OCI-LY7 (cell line): ENCODE data around the gene SNCAIP. TPM values are rescaled to one million over a fixed set of nuclear protein-coding genes. Genes with fewer than 3 reads are reported as not detected.

Experiments
- BruUV-seq: library from RNA; stranded (reverse); fragments of 400-500 nt; replicated peaks from 2 replicates; lab custom pipeline; 2021; lab: Mats Ljungman, UMichigan
- CTCF ChIA-PET: fragments of 300-600 bp; sonication (Branson Sonifier 250); formaldehyde crosslinking; loops from one replicate; lab custom pipeline; 2022; ENCODE audit warnings: antibody characterized with exemption; ENCODE audit not compliant: unreplicated experiment; lab: Charles Lee
- POLR2A ChIA-PET: fragments of 300-600 bp; sonication (Branson Sonifier 250); formaldehyde crosslinking; loops from one replicate; lab custom pipeline; 2022; ENCODE audit warnings: antibody characterized with exemption; lab: Charles Lee
- DNase-seq: peaks from one replicate; pipeline ENCODE4 v3.0.0-alpha.2; 2015; ENCODE audit warnings: low spot score
- H2AFZ ChIP-seq: fragments of 200-600 bp; sonication (generic), shearing (Covaris generic); 2 replicates; pipeline ENCODE4 v1.6.1; 2014; ENCODE audit warnings: mild to moderate bottlenecking, antibody characterized with exemption, low read length, moderate library complexity
- H3K27ac ChIP-seq: fragments of 200-600 bp; sonication (generic); 2 replicates; pipeline ENCODE4 v1.5.1; 2014; ENCODE audit warnings: mixed run types, low read depth, mild to moderate bottlenecking, moderate library complexity, low read length, inconsistent platforms; ENCODE audit not compliant: poor library complexity, severe bottlenecking
- H3K36me3 ChIP-seq: fragments of 200-600 bp; sonication (generic); 2 replicates; pipeline ENCODE4 v1.6.1; 2014; ENCODE audit warnings: mild to moderate bottlenecking, antibody characterized with exemption, low read length, moderate library complexity, mixed read lengths; ENCODE audit not compliant: insufficient read depth
- H3K4me1 ChIP-seq: fragments of 200-600 bp; sonication (generic); 2 replicates; pipeline ENCODE4 v1.5.1; 2014; ENCODE audit warnings: mild to moderate bottlenecking, low read length; ENCODE audit not compliant: insufficient read depth, poor library complexity, severe bottlenecking
- H3K4me2 ChIP-seq: fragments of 200-600 bp; sonication (generic); 2 replicates; pipeline ENCODE4 v1.6.1; 2014; ENCODE audit warnings: mild to moderate bottlenecking, low read length
- H3K4me3 ChIP-seq: fragments of 200-600 bp; sonication (generic); 2 replicates; pipeline ENCODE4 v1.5.1; 2014; ENCODE audit warnings: mild to moderate bottlenecking, low read depth, low read length; ENCODE audit not compliant: poor library complexity, severe bottlenecking
- H3K79me2 ChIP-seq: fragments of 200-600 bp; sonication (generic); 2 replicates; pipeline ENCODE4 v1.6.1; 2016; ENCODE audit warnings: low read depth, mild to moderate bottlenecking, low read length, moderate library complexity, mixed read lengths; ENCODE audit not compliant: insufficient read depth
- H3K9me2 ChIP-seq: fragments of 200-600 bp; sonication (generic); 2 replicates; pipeline ENCODE4 v1.6.1; 2016; ENCODE audit warnings: mild to moderate bottlenecking, low read length, mixed read lengths; ENCODE audit not compliant: insufficient read depth
- H3K9me3 ChIP-seq: fragments of 200-600 bp; sonication (generic); 2 replicates; pipeline ENCODE4 v1.6.1; 2014; ENCODE audit warnings: mild to moderate bottlenecking, mixed run types, low read length, mixed read lengths
- H4K20me1 ChIP-seq: fragments of 200-600 bp; sonication (generic); 2 replicates; pipeline ENCODE4 v1.6.1; 2014; ENCODE audit warnings: mild to moderate bottlenecking, antibody characterized with exemption, low read length, moderate library complexity, mixed read lengths; ENCODE audit not compliant: insufficient read depth
- CTCF ChIP-seq: fragments of 200-600 bp; sonication (generic); conservative IDR thresholded peaks from 2 replicates; pipeline ENCODE4 v1.5.1; 2014; ENCODE audit warnings: mild to moderate bottlenecking, antibody characterized with exemption, low read length, moderate library complexity, mixed read lengths
- EZH2phosphoT487 ChIP-seq: fragments of 200-600 bp; sonication (generic); IDR thresholded peaks from 2 replicates; pipeline ENCODE4 v1.6.1; 2018; ENCODE audit warnings: low read depth, borderline replicate concordance, mild to moderate bottlenecking, mixed run types, antibody characterized with exemption, low read length, moderate library complexity, mixed read lengths
- intact Hi-C: fragments of 100-400 bp; cut with micrococcal nuclease; formaldehyde crosslinking; loops from one replicate; pipeline ENCODE4 v1.10.0; 2022; ENCODE audit not compliant: unreplicated experiment
- total RNA-seq, 2 experiments: library from RNA; depleted of rRNA in 1 of 2; stranded (reverse); fragments of >200 nt in 1 of 2; shearing (Covaris generic) in 1 of 2; gene quantifications; 2 replicates each; pipeline ENCODE4 v1.2.3, GENCODE V29; 2014 to 2022

Gene SNCAIP
- total RNA-seq, 2 experiments from 2014 or later, result not detected

DNA sequence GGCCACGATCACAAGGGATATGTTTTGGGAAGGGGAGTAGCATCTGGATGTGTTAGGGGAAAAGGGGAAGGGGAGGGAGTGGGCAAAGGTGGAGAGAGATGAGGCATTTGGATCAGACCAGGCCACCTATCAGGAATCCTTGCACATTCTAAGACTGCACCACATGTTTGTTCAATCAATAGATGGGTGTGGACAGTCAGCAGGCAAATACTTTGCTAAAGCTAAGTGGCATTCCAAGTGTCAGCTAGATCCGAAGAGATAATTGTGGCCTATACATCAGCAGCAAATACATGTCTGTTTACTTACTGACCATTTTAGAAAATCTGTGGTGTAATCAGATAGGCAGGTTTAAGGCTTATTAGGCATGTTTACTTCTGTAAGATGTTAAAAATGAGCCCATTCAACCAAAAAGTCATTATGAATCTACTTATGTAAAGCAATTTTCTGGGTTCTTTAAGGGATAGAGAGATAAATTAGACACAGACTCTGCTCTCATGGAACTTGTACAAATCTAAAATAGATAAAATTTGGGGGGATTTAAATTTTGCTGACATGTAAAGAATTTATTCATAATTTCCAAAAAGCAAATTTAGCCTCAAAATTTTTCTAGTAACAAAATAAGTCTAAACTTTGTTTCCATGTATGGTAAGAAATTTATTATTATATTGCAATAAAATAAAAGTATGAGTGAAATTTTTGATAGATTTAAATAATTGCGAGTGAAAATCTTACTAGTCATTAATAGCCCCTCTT is 107.3 kb downstream of the SNCAIP start:
- H3K27ac ChIP-seq, result no peak overlapping the region
- POLR2A ChIA-PET, result interaction anchor here (0.6 kb wide), 1 partner anchor 34 kb away, joined by 3 read pairs; no protein-coding TSS in a partner anchor
- H3K4me3 ChIP-seq, result no peak overlapping the region
- DNase-seq, result no peak
- no TSS peak for BruUV-seq
- CTCF ChIA-PET, result no interaction called here
- intact Hi-C loops, result no loop called here
- H3K36me3 ChIP-seq, result no peaks in the 10 kb centered on the region
- H3K9me3 ChIP-seq, result no peaks in the 10 kb centered on the region
- no peak overlapping the region for H3K4me2 ChIP-seq
- no peaks in the 10 kb centered on the region for H3K79me2 ChIP-seq
- H4K20me1 ChIP-seq, result no peaks in the 10 kb centered on the region
- TF ChIP-seq EZH2phosphoT487, result no peak
- no peak for TF ChIP-seq CTCF
- H2AFZ ChIP-seq, result no peak overlapping the region
- no peaks in the 10 kb centered on the region for H3K4me1 ChIP-seq
- no peaks in the 10 kb centered on the region for H3K9me2 ChIP-seq

DNA sequence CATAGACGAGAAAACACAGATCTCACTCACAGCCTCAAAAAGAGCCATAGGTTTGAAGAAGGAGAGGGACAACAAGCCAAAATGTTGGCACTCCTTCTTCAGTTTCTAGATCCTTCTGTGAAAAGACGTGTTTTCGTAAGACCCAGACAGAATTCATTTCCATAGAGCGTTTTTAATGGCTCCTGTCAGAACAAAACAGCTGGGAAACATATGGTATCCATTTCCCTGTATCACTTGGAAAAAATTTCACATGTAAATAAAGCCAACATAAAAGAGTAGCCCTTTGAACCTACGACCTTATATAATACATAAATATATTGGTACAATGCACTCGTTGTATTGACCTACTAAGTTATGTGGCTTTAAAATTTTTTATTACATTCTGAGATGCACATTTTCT is 108.1 kb downstream of the SNCAIP start:
- no peaks in the 10 kb centered on the region for H3K9me3 ChIP-seq
- TF ChIP-seq EZH2phosphoT487 (no peak), CTCF (no peak)
- no peaks in the 10 kb centered on the region for H3K79me2 ChIP-seq
- CTCF ChIA-PET, result no interaction called here
- H2AFZ ChIP-seq, result no peak overlapping the region
- H3K27ac ChIP-seq, result no peak overlapping the region
- no peaks in the 10 kb centered on the region for H3K9me2 ChIP-seq
- intact Hi-C loops, result no loop called here
- H3K4me2 ChIP-seq, result no peak overlapping the region
- BruUV-seq, result no TSS peak
- no peak for DNase-seq
- no peaks in the 10 kb centered on the region for H4K20me1 ChIP-seq
- no peaks in the 10 kb centered on the region for H3K36me3 ChIP-seq
- POLR2A ChIA-PET, result interaction anchor here (0.6 kb wide), 1 partner anchor 391 kb away, joined by 4 read pairs; no protein-coding TSS in a partner anchor
- no peaks in the 10 kb centered on the region for H3K4me1 ChIP-seq
- H3K4me3 ChIP-seq, result no peak overlapping the region
